Measurements from ENCODE around the gene GRIN3A.
"Not testable (repeated sequence)": the region's sequence is repeated elsewhere in the genome, so short reads cannot be mapped to it uniquely, and the experiment has no call there.

Gene GRIN3A

GRCh38 chr9:101738566-101739183 is at the start of gene GRIN3A:
Gene GRIN3A, minus strand, starts transcription at chr9:101738647. Its CDS starts 668 bp downstream, at chr9:101737979.
- no peak for DNase-seq (ENCODE audit: low spot score)

GRCh38 chr9:101787891-101788290 is 49.4 kb upstream of the GRIN3A start:
- DNase-seq (ENCODE audit: low spot score): no peak

- no peak for DNase-seq (ENCODE audit: low spot score)
Measured at GRCh38 chr9:101778332-101778731, 39.9 kb upstream of the GRIN3A start.

GRCh38 chr9:101764472-101764871 is 26.0 kb upstream of the GRIN3A start:
- DNase-seq (ENCODE audit: low spot score): no peak

- DNase-seq (ENCODE audit: low spot score): no peak
Measured at GRCh38 chr9:101758304-101758930, 20.0 kb upstream of the GRIN3A start.

- no peak for DNase-seq (ENCODE audit: low spot score)
Measured at GRCh38 chr9:101753716-101754115, 15.3 kb upstream of the GRIN3A start.

- no peak for DNase-seq (ENCODE audit: low spot score)
Measured at GRCh38 chr9:101751895-101752294, 13.4 kb upstream of the GRIN3A start.

GRCh38 chr9:101739311-101739710 is 864 bp upstream of the GRIN3A start:
- DNase-seq (ENCODE audit: low spot score): no peak

- no peak for DNase-seq (ENCODE audit: low spot score)
Measured at GRCh38 chr9:101737705-101738565, 512 bp downstream of the GRIN3A start.

GRCh38 chr9:101737165-101737704 is 1.2 kb downstream of the GRIN3A start:
- no peak for DNase-seq (ENCODE audit: low spot score)

- no peak for DNase-seq (ENCODE audit: low spot score)
Measured at GRCh38 chr9:101736717-101737116, 1.7 kb downstream of the GRIN3A start.

- no peak for DNase-seq (ENCODE audit: low spot score)
Measured at GRCh38 chr9:101731429-101731828, 7.0 kb downstream of the GRIN3A start.

- peak; percentile 40 for DNase-seq (ENCODE audit: low spot score)
Measured at GRCh38 chr9:101727612-101728524, 10.6 kb downstream of the GRIN3A start.

GRCh38 chr9:101724271-101724670 is 14.2 kb downstream of the GRIN3A start:
- not testable (repeated sequence) for DNase-seq (ENCODE audit: low spot score)

GRCh38 chr9:101718192-101718591 is 20.3 kb downstream of the GRIN3A start:
- no peak for DNase-seq (ENCODE audit: low spot score)

GRCh38 chr9:101716629-101717028 is 21.8 kb downstream of the GRIN3A start:
- no peak for DNase-seq (ENCODE audit: low spot score)

GRCh38 chr9:101711330-101711941 is 27.0 kb downstream of the GRIN3A start:
- DNase-seq (ENCODE audit: low spot score): no peak

GRCh38 chr9:101708855-101709254 is 29.6 kb downstream of the GRIN3A start:
- DNase-seq (ENCODE audit: low spot score): no peak

GRCh38 chr9:101707721-101708120 is 30.7 kb downstream of the GRIN3A start:
- DNase-seq (ENCODE audit: low spot score): no peak

- DNase-seq (ENCODE audit: low spot score): no peak
Measured at GRCh38 chr9:101706997-101707396, 31.4 kb downstream of the GRIN3A start.

- no peak for DNase-seq (ENCODE audit: low spot score)
Measured at GRCh38 chr9:101706261-101706798, 32.1 kb downstream of the GRIN3A start.

Data from pons (tissue), 1 donor.